GM21825 (cell line): ENCODE results near the gene ABCC11.
A peak's percentile ranks its signal among the peaks of the same experiment; 100 is the strongest.
"Not testable (repeated sequence)": the region's sequence is repeated elsewhere in the genome, so short reads cannot be mapped to it uniquely, and the experiment has no call there.

Experiments
- ATAC-seq: cut with Tn5 transposase; IDR thresholded peaks from one replicate; pipeline ENCODE4 v1.9.1; 2021; ENCODE audit warnings: mild to moderate bottlenecking, moderate library complexity; ENCODE audit not compliant: unreplicated experiment

ABCC11 gene

GRCh38 chr16:48204825-48205151, 42.6 kb downstream of the ABCC11 start:
- no peak for ATAC-seq

GRCh38 chr16:48203974-48204824, 43.1 kb downstream of the ABCC11 start:
- ATAC-seq: no peak

- no peak for ATAC-seq
Observed at GRCh38 chr16:48201515-48202201, 45.7 kb downstream of the ABCC11 start.

GRCh38 chr16:48197294-48197693, 50.0 kb downstream of the ABCC11 start:
- no peak for ATAC-seq

- no peak for ATAC-seq
Observed at GRCh38 chr16:48194828-48195556, 52.3 kb downstream of the ABCC11 start.

- no peak for ATAC-seq
Observed at GRCh38 chr16:48193846-48194245, 53.5 kb downstream of the ABCC11 start.

- ATAC-seq: peak; percentile 67
Observed at GRCh38 chr16:48188449-48189102, 58.8 kb downstream of the ABCC11 start.

- no peak for ATAC-seq
Observed at GRCh38 chr16:48187779-48188178, 59.6 kb downstream of the ABCC11 start.

DNA sequence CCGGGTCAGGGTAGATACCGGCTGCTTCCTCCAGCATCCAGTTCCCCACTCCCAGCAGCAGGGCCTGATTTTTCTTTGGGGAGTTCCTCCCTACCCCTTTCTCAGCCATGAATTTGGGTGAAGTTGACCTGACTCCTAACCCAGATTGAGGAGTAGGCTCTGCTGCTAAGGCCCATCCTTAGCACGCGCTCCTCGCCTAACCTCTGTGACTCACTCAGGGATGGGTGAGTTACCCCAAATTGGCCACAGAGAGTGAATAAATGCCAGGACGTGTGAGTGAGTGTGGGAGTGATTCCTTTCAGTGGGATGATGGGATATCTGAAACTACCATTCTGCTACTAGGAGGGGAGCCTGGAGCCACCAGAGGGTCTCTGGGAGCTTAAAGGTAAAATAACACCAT, 62.7 kb downstream of the ABCC11 start:
- no peak for ATAC-seq

GRCh38 chr16:48182979-48183537, 64.3 kb downstream of the ABCC11 start:
- ATAC-seq: no peak

DNA sequence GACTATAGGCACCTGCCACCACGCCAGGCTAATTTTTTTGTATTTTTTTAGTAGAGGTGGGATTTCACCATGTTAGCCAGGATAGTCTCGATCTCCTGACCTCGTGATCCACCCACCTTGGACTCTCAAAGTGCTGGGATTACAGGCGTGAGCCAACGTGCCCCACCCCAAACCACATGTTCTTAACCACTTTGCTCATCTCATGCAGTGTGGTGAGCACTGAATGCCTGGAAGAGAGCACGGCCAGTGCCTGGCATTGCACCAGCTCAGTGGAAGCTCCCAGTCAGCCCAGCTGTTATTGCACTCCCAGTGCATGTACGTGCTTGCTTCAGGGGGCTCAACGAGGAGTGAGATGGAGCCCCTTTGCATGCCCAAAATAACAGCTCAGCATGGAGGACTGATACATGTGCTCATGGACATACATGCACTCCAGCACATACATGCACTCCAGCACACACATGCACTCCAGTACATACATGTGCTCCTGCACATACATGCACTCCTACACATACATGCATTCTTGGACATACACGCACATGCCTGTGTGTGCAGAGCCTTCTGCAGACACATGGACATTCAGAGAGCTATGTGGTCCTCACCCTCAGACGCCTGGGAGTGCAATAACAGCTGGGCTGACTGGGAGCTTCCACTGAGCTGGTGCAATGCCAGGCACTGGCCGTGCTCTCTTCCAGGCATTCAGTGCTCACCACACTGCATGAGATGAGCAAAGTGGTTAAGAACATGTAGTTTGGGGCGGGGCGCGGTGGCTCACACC, 65.4 kb downstream of the ABCC11 start:
- ATAC-seq: not testable (repeated sequence)

- no peak for ATAC-seq
Observed at GRCh38 chr16:48180868-48181480, 66.4 kb downstream of the ABCC11 start.

DNA sequence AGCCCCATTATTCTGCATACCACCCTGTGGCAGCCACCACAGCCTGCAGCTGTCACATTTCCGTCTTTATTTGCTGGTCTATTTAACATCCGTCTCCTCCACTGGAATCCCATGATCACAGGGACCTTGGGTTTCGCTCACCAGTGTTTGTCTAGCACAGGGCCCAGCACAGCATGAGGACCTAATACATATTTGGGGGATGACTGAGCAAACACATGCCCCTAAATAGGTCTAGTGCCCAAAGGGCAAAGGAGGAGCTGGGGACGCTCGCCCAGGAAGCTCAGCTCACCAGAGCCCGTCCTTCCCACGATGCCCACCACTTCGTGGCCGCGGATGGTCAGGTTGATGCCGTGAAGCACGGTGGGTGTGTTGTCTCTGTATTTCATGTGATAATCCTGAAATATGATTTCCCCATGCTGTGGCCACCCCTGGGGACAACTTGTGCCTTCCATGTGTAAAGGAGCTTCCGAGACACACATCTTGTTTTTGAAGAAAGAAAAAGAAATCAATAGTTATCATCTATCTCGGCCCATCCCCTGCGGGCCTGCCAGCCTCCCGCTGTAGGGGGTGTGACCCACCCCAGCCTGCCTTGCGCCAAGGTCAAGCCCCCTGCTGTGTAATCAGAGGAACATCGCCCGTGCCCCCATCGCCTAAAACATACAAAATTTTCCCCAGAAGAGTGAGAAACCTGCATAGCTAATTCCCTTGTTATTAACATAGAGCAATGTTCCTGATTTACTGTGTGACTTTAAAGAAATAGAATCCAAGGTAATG, 70.5 kb downstream of the ABCC11 start:
- no peak for ATAC-seq

DNA sequence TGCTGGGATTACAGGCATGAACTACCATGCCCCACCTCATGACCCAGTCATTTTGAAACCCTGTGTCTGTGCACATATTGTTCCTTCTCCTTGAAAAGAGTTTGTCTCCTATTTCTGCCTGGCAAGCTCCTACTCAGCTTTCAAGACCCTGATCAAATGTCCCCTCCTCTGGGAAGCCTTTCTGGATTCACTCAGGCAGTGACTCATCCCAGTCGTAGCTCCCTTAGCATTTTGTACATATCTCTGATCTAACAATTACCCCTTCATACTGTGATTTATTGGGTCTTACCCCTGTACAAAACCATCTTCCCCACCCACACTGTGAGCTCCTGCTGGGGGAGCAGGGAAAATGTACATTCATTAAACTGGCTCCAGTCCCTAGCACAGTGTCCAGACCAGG, 73.5 kb downstream of the ABCC11 start:
- no peak for ATAC-seq

- ATAC-seq: no peak
Observed at GRCh38 chr16:48172682-48173081, 74.7 kb downstream of the ABCC11 start.

- ATAC-seq: no peak
Observed at GRCh38 chr16:48169896-48170295, 77.4 kb downstream of the ABCC11 start.

GRCh38 chr16:48168075-48168474, 79.3 kb downstream of the ABCC11 start:
- ATAC-seq: no peak

- ATAC-seq: not testable (repeated sequence)
Observed at GRCh38 chr16:48166617-48167016, 80.7 kb downstream of the ABCC11 start.
